ENCODE measurements around the gene SAAL1. TPM values are rescaled to one million over a fixed set of nuclear protein-coding genes. Genes with fewer than 3 reads are reported as not detected.

Gene SAAL1
- total RNA-seq, 8 experiments from 2014 or later: 7.5 to 36.2 (median 27.3) TPM

GRCh38 chr11:18036456-18036855, 69.4 kb downstream of the SAAL1 start:
- no peak for ATAC-seq (replicated peaks in 6 of 8)
- in situ Hi-C loops (cut with MboI; ENCODE audit: low pct_unique_long_range_greater_than_20kb in 2 of 9, low sequenced_read_pairs in 9 of 9, unreplicated experiment in 9 of 9): no loop called here
- Histone ChIP-seq H3K27ac (no peak overlapping the region), H3K4me3 (no peak overlapping the region), H3K4me1 (replicated peaks in 1 of 2) (no peaks in the 10 kb centered on the region)

Other genes starting within 250 kb of the SAAL1 start
- gene SERGEF, start 93.0 kb downstream of the SAAL1 start, total RNA-seq: 10 to 100 TPM; 20.5 to 39.0 (median 29.5) TPM
- gene TPH1, start 59.8 kb downstream of the SAAL1 start, total RNA-seq: 1 to 10 TPM in 1 of 8 experiments, under 1 TPM in 7; 0.15 to 1.4 (median 0.47) TPM
- gene MRGPRX3, start 26.5 kb upstream of the SAAL1 start, total RNA-seq: under 1 TPM in 2 of 8 experiments, not detected in 6; 0.24 to 0.49 TPM
- under 1 TPM in 1 of 8 experiments, not detected in 7; 0.20 TPM for gene MRGPRX4, start 66.8 kb upstream of the SAAL1 start, total RNA-seq
- gene SAA4, start 130.7 kb upstream of the SAAL1 start, total RNA-seq: not detected
- gene SAA2, start 142.6 kb upstream of the SAAL1 start, total RNA-seq: 1 to 10 TPM in 1 of 8 experiments, under 1 TPM in 3, not detected in 4; 0.29 to 1.1 (median 0.65) TPM
- gene SAA1, start 160.2 kb upstream of the SAAL1 start, total RNA-seq: 1 to 10 TPM in 1 of 8 experiments, not detected in 7; 1.7 TPM
- 10 to 100 TPM; 12.9 to 33.2 (median 19.0) TPM for gene HPS5, start 216.1 kb upstream of the SAAL1 start, total RNA-seq
- 10 to 100 TPM; 22.9 to 88.8 (median 41.7) TPM for gene GTF2H1, start 216.5 kb upstream of the SAAL1 start, total RNA-seq

Data from motor neuron (in vitro differentiated cells).